ENCODE data around the gene KLHL22. TPM values are rescaled to one million over a fixed set of nuclear protein-coding genes. Genes with fewer than 3 reads are reported as not detected.
"Not testable (repeated sequence)": the region's sequence is repeated elsewhere in the genome, so short reads cannot be mapped to it uniquely, and the experiment has no call there.

Gene KLHL22
- total RNA-seq, 1 donor from 2014 or later: 13.3 TPM

DNA sequence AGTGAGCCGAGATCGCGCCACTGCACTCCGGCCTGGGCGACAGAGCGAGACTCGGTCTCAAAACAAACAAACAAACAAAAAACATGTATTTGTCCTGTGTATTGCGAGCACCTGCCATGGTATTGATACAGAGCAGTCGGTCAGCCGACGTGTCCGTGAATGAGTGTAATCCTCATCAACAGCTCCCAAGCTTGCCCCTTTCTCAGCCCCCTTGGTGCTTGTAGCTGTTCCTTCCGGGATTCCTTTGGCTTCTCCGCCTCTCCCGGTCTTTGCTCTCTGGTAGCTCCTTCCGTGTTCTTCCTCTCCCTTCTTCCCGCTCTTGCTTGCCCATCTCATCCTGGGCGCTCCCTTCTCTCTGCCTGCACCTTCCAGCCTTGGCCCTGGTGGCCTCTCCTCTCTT lies 90.7 kb downstream of the KLHL22 start:
- ATAC-seq: no peak
- peak; percentile 15 for DNase-seq (ENCODE audit: low spot score)

DNA sequence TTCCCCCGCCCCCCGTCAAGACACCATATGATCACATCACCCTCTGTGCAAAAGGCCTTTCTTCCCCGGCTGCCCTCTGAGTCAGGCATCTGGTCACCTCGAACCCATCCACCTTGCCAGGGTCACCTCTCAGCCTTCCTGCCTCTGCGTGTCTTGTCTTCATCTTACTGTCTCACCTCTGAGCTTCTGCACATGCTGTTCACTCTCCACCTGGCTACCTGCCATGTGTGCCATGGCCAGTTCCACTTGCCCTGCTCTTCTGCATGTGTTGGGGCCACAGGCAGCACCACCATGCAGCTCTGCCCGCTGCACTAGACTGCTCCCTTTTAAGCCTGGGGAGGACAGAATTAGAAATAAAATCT lies 91.8 kb downstream of the KLHL22 start:
- DNase-seq (ENCODE audit: low spot score) (peak; percentile 51), ATAC-seq (no peak)

DNA sequence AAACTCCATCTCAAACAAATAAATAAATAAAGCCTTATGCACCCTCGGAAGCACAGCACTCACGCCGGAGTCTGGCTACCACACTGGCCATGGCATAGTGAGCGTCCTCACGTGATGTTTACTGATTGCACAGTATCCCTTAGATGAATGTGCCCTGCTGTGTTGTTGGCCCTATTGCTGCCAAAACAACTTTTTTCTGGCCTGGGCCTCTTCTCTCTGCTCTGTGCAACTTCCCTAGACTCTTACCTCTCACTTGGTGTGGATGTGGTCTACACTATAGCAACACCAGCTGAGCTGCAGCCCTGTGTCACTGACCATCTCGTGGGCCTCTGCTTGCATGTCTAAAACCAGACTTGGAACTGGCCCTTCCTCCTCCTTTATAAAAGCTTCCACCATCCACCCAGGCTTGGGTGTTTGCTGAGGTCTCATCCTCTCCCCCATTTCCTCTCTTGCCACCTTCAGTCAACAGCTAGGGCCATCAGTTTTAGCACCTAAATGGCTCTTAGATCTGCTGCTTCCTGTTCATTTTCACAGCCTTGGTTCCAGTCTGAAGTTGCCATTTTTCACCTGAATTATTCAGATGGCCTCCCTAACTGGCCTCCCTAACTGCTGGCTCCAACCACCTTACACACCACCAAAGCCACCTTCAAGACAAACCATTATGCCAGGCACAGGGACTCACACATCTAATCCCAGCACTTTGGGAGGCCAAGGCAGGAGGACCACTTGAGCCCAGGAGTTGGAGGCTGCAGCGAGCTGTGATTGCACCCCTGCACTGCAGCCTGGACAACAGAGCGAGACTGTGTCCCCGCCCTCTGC lies 92.4 kb downstream of the KLHL22 start:
- peak; percentile 84 for DNase-seq (ENCODE audit: low spot score)

DNA sequence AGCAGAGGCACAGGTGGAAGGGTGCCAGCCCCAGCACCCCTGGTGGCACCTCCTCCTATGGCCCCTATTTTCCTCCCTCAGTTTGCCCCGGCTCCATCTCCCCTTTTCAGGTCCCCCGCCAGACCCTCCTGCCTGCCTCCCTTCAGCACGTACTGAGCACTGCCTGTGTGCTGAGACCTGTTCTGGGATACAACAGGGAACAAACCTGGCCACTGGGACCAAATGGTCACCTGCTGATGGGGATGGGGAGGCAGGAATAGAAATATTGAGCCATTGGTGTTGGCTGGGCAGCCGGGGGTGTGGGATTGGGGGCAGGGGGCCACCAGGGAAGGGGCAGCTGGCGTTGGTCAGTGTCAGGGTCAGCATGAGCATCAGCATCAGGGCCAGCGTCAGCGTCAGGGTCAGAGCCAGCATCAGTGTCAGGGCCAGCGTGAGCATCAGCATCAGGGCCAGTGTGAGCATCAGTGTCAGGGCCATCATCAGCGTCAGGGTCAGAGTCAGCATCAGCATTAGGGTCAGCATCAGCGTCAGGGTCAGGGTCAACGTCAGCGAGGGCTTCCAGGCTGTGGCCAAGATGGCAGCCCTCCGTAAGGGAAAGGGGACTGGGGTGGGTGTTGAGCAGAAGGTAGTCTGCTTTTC lies 94.1 kb downstream of the KLHL22 start:
- no peak for ATAC-seq
- DNase-seq (ENCODE audit: low spot score): peak; percentile 40

More for the DNA sequence above, 92.4 kb downstream of the KLHL22 start:
- peak; percentile 94 for ATAC-seq

DNA sequence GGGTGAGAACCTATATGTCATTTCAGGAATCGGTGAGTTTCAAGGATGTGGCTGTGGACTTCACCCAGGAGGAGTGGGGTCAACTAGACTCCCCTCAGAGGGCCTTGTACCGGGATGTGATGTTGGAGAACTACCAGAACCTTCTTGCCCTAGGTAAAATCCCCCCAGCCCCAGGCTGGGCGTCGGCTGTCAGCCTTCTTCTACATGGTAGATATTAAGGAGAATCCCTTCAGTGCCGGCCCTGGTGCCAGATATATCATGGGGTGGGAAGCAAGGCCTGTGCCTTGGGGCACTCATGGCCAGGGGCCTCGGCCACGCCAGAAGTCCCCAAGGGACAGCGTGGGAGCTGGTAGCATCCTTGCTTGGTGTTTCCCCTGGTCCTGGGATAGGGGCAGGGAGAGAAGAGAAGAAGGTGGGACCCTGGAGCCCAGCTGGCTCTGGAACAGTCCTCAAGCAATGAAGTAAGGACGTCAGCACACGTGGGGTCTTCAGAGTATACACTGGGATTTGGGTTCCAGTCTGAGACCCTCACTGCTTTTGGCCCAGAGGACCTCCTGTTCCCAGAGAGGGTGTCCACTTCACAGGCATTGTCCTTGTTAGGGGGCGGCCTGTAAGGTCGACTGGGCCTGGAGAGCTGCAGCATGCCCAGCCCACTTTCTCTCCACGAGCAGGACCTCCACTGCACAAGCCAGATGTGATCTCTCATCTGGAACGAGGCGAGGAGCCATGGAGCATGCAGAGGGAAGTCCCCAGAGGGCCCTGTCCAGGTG lies 94.8 kb downstream of the KLHL22 start:
- ATAC-seq (no peak), DNase-seq (ENCODE audit: low spot score) (peak; percentile 37)

DNA sequence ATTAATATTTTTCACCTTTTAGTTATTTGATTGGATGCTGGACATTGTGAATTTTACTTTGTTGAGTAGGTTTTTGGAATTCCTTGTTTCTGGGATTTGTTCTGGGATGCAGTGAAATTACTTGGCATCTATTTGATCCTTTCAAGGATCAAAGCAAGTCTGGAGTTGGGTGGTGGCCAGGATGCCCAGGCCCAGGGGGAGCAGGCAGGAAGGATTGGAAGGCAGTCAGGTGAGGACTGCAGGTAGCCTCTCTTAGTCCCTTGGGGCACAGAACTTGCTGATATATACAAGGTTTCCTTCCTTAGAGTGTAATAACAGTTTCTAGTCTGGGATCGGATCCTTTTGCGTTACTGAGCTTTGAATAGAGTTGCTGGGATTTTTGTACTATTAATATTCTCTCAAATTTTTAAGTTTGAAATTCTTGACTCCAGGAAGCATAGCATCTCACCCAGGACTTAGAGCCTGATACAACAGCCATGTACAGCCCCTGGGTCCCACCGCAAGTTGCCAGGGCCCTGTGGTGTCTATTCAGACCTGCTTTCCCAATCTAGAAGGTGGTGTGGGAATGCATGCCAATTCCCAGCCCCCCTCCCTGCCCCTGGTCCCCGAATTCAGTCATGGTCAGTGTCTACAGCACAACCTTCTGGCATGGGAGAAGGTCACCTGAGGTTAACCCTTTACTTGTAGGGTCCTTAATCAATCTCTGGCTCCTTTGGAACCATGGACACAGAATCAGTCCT lies 95.6 kb downstream of the KLHL22 start:
- DNase-seq (ENCODE audit: low spot score): no peak

DNA sequence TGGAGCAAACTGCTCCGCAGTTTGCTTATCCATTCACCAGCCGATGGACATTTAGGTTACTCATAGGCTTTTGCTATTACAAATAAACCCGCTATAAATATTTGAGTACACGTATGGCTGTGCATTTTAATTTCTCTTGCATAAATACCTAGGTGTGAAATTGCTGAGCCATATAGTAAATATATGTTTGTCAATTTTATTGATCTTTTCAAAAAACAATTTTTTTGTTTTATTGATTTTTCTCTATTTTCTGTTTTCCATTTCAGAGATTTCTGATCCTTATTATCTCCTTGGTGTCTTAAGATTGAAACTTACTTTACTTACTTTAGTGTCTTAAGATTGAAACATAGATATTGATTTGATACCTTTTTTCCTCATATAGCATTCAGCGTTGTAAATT lies 97.2 kb downstream of the KLHL22 start:
- DNase-seq (ENCODE audit: low spot score) (no peak), ATAC-seq (no peak)

More for the DNA sequence above, 95.6 kb downstream of the KLHL22 start:
- no peak for ATAC-seq

DNA sequence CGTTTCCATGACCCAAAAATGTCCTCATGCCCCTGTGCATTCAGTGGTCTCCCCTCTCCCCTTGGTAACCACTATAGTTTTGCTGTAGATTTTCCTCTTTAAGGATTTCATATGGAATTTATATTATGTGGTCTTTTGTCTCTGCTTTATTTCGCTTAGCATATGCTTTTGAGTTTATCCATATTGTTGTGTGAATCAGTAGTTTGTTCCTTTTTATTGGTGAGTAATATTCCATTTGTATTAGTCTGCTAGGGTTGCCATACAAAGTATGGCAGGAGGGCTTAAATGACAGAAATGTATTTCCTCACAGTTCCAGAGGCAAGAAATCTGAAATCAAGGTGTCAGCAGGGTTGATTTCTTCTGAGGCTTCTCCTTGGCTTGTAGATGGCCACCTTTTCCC lies 98.1 kb downstream of the KLHL22 start:
- no peak for DNase-seq (ENCODE audit: low spot score)
- no peak for ATAC-seq

DNA sequence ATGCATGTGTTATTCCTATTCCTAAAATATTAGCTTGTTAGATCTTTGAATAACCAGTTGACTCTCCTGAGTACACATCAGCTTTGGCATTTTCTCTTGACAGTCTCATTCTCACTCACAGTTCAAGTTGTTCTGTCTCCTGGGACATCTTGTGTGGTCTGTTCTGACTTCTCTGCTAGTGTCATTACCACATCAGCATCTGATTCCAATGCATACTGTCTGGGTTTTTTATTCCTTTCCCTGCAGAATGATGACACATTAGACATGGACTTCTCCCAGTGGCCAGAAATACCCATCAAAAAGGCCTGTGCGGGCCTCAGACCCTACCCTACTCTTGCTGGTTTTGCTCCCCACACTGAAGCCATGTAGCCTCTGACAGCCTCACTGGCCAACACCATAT lies 99.0 kb downstream of the KLHL22 start:
- no peak for ATAC-seq
- DNase-seq (ENCODE audit: low spot score): no peak

DNA sequence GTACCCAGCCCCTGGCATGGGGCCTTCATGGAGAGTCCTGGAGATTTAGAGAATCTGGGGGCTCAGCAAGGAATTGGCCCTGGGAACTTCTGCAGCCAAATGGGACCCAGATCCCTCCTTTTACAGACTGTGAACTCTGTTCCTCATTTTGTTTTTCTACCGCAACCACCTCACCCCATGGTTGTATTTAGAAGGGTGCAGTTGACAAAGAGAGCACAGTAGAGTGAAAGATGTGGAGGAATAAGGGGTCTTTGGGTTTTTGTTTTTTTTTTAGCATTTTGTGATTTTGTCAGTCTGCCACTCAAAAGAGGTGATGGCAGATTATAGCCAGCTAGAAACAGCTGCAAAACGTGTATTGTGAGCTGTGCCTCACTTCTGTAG lies 99.7 kb downstream of the KLHL22 start:
- no peak for ATAC-seq
- no peak for DNase-seq (ENCODE audit: low spot score)

DNA sequence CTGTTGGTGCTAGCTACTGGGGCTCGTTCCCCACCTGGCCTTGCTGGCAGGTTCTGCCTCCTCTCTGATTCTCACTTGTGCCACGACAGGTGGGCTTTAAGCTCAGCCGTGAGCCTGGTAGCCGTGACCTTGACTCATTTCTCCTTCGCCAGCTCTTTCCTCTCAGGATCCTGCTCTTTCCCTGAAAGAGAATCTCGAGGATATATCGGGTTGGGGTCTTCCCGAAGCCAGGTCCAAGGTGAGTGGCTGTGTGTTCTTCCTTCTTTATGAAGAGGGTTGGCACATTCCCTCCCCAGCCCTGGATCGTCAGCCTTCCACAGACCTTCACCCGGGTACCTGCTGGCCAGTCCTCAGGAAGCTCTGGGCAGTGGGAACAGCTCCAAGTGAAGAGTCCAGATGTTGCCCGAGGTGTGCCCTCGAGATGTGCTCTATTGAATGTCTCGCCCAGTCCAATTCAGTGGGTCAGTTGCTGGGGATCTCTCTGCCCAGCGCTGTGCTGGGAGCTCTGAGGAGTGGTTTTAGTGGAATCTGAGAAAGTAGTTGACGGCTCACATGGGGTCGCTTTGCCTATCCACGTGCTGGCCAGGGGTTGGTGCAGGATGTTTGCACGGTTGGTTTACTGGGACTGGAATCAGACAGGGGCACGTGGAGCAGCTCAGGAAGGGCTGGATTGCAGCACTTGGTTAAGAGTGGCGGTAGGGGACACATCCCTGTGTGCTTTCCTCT lies 100.3 kb downstream of the KLHL22 start:
- DNase-seq (ENCODE audit: low spot score) (no peak), ATAC-seq (peak; percentile 24)

DNA sequence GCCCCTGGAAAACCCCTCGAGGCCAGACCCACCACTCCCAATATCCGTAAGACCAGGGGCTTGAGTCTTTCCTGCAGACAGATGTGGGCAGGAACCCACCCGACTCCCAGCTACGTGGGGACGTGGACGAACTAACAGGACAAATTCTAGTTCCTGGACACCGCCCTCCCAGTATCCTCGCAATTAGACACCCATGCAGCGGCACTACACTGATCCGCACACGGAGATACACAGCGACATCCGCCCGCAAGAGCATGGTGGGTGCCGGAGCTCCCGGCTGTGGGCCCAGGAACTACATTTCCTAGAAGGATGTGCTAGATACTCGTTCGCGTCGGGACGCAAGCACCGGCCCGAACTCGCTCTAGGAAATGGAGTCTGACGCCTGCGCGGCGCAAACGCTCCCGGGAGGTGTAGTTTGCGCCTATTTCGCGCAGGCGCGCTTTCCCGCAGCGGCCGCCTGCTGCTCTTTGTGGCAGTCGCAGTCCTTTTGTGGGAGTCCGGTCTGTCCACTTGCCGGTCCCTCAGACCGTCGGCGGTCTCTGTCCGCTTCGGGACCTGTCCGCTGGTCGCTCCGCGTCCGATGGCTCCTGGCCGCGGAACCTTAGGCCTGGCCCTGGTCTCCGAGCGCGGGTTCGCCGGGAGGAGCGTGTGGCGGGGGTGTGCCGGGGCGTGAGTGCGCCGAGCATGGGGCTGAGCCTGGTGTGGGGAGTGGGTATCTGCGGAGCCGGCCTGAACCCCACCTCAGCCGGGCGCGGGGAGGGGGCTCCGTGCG lies 101.7 kb downstream of the KLHL22 start, which contains the start of gene ZNF74:
Gene ZNF74 (plus strand): TSS at position 447 of the 772 bp plus-strand sequence. CDS start 478 bp downstream, outside the sequence.
- DNase-seq (ENCODE audit: low spot score) (peak; percentile 93), ATAC-seq (peak; percentile 96)

DNA sequence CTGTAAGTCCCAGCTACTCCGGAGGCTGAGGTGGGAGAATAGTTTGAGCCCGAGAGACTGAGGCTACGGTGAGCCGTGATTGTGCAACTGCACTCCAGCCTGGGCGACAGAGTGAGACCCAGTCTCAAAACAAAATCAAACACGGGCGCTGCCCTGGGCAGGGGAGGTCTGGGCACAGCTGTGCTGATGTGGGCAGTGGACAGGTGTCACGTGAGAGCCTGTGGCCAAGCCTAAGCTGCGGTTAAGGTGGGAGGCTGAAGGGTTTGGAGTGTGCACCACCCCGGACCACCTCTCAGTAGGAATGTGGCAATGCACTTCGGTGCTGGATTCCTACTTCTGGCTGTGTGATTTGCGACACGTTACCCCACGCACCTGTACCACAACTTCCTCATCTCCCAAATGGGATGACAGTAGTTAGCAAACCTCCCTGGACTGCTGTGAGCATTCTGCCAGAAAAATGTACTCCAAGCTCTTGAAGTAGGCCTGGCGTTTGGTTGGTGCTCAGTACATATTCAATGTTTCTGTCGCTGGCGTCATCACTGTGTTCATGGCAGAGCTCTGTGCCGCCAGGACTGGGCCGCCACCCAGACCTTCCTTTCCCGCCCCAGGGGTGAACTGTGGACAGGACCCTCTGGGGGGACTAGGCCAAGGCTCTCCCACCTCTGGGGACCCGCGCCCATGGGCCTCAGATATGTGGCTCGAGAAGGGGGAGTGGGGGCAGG lies 102.5 kb downstream of the KLHL22 start:
- DNase-seq (ENCODE audit: low spot score) (no peak), ATAC-seq (no peak)

DNA sequence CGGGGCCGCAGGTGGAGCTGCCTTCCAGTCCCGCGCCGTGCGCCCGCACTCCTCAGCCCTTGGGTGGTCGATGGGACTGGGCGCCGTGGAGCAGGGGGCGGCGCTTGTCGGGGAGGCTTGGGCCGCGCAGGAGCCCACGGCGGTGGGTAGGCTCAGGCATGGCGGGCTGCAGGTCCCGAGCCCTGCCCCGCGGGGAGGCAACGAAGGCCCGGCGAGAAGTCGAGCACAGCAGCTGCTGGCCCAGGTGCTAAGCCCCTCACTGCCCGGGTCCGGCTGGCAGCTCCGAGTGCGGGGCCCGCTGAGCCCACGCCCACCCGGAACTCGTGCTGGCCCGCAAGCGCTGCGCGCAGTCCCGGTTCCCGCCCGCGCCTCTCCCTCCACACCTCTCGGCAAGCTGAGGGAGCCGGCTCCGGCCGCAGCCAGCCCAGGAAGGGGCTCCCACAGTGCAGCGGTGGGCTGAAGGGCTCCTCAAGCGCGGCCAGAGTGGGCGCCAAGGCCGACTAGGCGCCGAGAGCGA lies 103.2 kb downstream of the KLHL22 start:
- not testable (repeated sequence) for ATAC-seq; DNase-seq (ENCODE audit: low spot score)
